HG03565 (cell line): ENCODE results near the gene KIAA0040.
"Not testable (repeated sequence)": the region's sequence is repeated elsewhere in the genome, so short reads cannot be mapped to it uniquely, and the experiment has no call there.

Source experiments
- ATAC-seq: cut with Tn5 transposase; IDR thresholded peaks from one replicate; pipeline ENCODE4 v1.9.1; 2021; ENCODE audit warnings: mild to moderate bottlenecking, moderate library complexity; ENCODE audit not compliant: unreplicated experiment

The KIAA0040 gene

GRCh38 chr1:175108331-175108820 is 84.2 kb downstream of the KIAA0040 start:
- ATAC-seq = not testable (repeated sequence)
